Liver (tissue), 9 donors: ENCODE data around the gene GOLT1B. TPM values are rescaled to one million over a fixed set of nuclear protein-coding genes. Genes with fewer than 3 reads are reported as not detected.

Experiments
- DNase-seq: peaks from one replicate; pipeline ENCODE4 v3.0.0-alpha.2; 2017; ENCODE audit warnings: low spot score
- H3K27ac ChIP-seq, 2 donors: one replicate each; pipeline ENCODE4 v1.7.0; 2013; ENCODE audit warnings: inconsistent platforms in 2 of 2, low read length in 2 of 2, control low read depth in 1 of 2, low read depth in 1 of 2, mild to moderate bottlenecking in 1 of 2
- H3K27me3 ChIP-seq, 4 donors: one replicate each; pipeline versions ENCODE4 v1.6.1 to v1.7.0; 2013; ENCODE audit warnings: low read length in 3 of 4, inconsistent platforms in 1 of 4, mild to moderate bottlenecking in 1 of 4, moderate library complexity in 1 of 4; ENCODE audit not compliant: control insufficient read depth in 4 of 4, insufficient read depth in 4 of 4
- H3K36me3 ChIP-seq, 4 donors: one replicate each; pipeline versions ENCODE4 v1.6.1 to v1.7.0; 2013; ENCODE audit warnings: low read length in 3 of 4, mild to moderate bottlenecking in 3 of 4, low read depth in 1 of 4, moderate library complexity in 1 of 4; ENCODE audit not compliant: control insufficient read depth in 4 of 4, insufficient read depth in 3 of 4
- H3K4me1 ChIP-seq, 4 donors: one replicate each; pipeline versions ENCODE4 v1.6.1 to v1.7.0; 2013; ENCODE audit warnings: low read length in 3 of 4, mild to moderate bottlenecking in 3 of 4, moderate library complexity in 1 of 4; ENCODE audit not compliant: control insufficient read depth in 4 of 4, insufficient read depth in 4 of 4
- H3K4me3 ChIP-seq, 3 donors: one replicate each; pipeline versions ENCODE4 v1.6.1 to v1.7.0; 2013; ENCODE audit warnings: low read length in 3 of 3, control low read depth in 1 of 3, low read depth in 1 of 3, mild to moderate bottlenecking in 1 of 3
- H3K9ac ChIP-seq, 2 donors: one replicate each; pipeline ENCODE4 v1.7.0; 2013; ENCODE audit warnings: low read length in 2 of 2, mild to moderate bottlenecking in 2 of 2, moderate library complexity in 2 of 2, control low read depth in 1 of 2, low read depth in 1 of 2
- H3K9me3 ChIP-seq, 4 donors: one replicate each; pipeline versions ENCODE4 v1.6.1 to v1.7.0; 2013; ENCODE audit warnings: low read length in 3 of 4; ENCODE audit not compliant: control insufficient read depth in 4 of 4
- ATF3 ChIP-seq: IDR thresholded peaks from 2 replicates; pipeline ENCODE4 v1.6.1; 2016; ENCODE audit warnings: antibody characterized with exemption
- CTCF ChIP-seq: fragments of 150-350 bp; IDR thresholded peaks from 2 replicates; pipeline ENCODE4 v1.5.1; 2017; ENCODE audit warnings: improper control_type of control experiment, low read depth, low read length; ENCODE audit not compliant: missing input control
- EGR1 ChIP-seq, 2 donors: IDR thresholded peaks; 2 replicates each; pipeline ENCODE4 v1.6.1; 2016 to 2018; ENCODE audit warnings: antibody characterized with exemption in 2 of 2, low read depth in 2 of 2
- FOXA1 ChIP-seq: IDR thresholded peaks from 2 replicates; pipeline ENCODE4 v1.6.1; 2016; ENCODE audit warnings: antibody characterized with exemption
- FOXA2 ChIP-seq: IDR thresholded peaks from 2 replicates; pipeline ENCODE4 v1.6.1; 2016; ENCODE audit warnings: antibody characterized with exemption
- GABPA ChIP-seq, 2 donors: IDR thresholded peaks in 1 of 2; conservative IDR thresholded peaks in 1 of 2; 2 replicates each; pipeline ENCODE4 v1.6.1; 2016; ENCODE audit warnings: antibody characterized with exemption in 2 of 2, mild to moderate bottlenecking in 1 of 2, moderate library complexity in 1 of 2
- HNF4A ChIP-seq, 2 donors: conservative IDR thresholded peaks; 2 replicates each; pipeline ENCODE4 v1.6.1; 2016; ENCODE audit warnings: antibody characterized with exemption in 2 of 2, mild to moderate bottlenecking in 2 of 2
- HNF4G ChIP-seq: IDR thresholded peaks from 2 replicates; pipeline ENCODE4 v1.6.1; 2016; ENCODE audit warnings: antibody characterized with exemption
- MAX ChIP-seq: IDR thresholded peaks from 2 replicates; pipeline ENCODE4 v1.6.1; 2016; ENCODE audit warnings: antibody characterized with exemption
- NR2F2 ChIP-seq: IDR thresholded peaks from 2 replicates; pipeline ENCODE4 v1.6.1; 2016; ENCODE audit warnings: antibody characterized with exemption
- RAD21 ChIP-seq, 2 donors: IDR thresholded peaks; 2 replicates each; pipeline ENCODE4 v1.6.1; 2016; ENCODE audit warnings: antibody characterized with exemption in 2 of 2, mild to moderate bottlenecking in 2 of 2
- RXRA ChIP-seq, 2 donors: IDR thresholded peaks; 2 replicates each; pipeline ENCODE4 v1.6.1; 2017 to 2018; ENCODE audit warnings: antibody characterized with exemption in 2 of 2, mild to moderate bottlenecking in 1 of 2
- SP1 ChIP-seq: IDR thresholded peaks from 2 replicates; pipeline ENCODE4 v1.6.1; 2018; ENCODE audit warnings: antibody characterized with exemption, mild to moderate bottlenecking
- TAF1 ChIP-seq: conservative IDR thresholded peaks from 2 replicates; pipeline ENCODE4 v1.6.1; 2016; ENCODE audit warnings: antibody characterized with exemption, mild to moderate bottlenecking
- YY1 ChIP-seq: IDR thresholded peaks from 2 replicates; pipeline ENCODE4 v1.6.1; 2016; ENCODE audit warnings: antibody characterized with exemption, mild to moderate bottlenecking
- ZBTB33 ChIP-seq: IDR thresholded peaks from 2 replicates; pipeline ENCODE4 v1.6.1; 2016; ENCODE audit warnings: antibody characterized with exemption
- WGBS: extraction: QIAGEN DNeasy Blood & Tissue Kit; methylation state at CpG from one replicate; pipeline ENCODE4 v1.1.7; 2013; 5-methylcytosine and 5-hydroxymethylcytosine counted together
- polyA plus RNA-seq, 2 donors: library from polyadenylated mRNA; stranded (reverse) in 1 of 2; unstranded in 1 of 2; fragments of 200-250 nt in 1 of 2; fragments of >200 nt in 1 of 2; fragmentation: Nextera tagmentation in 1 of 2; extraction: Ambion mirVana in 1 of 2; gene quantifications; one replicate each; pipeline versions ENCODE4 v1.2.1 to v1.2.3, GENCODE V29; 2013 to 2015
- total RNA-seq, 2 donors: library from RNA; depleted of rRNA; stranded (reverse); fragments of >200 nt; gene quantifications; one replicate each; pipeline ENCODE4 v1.2.3, GENCODE V29; 2014
- TF ChIP-seq, protein P1 (sequence below): IDR thresholded peaks from 2 replicates; pipeline ENCODE4 v1.6.1; 2016; ENCODE audit warnings: antibody characterized with exemption, mild to moderate bottlenecking
- donor health status: healthy.
- donor health status: healthy.
- donor health status: healthy.
- donor health status: healthy.
- donor health status: healthy.

The GOLT1B gene
- total and polyA plus RNA-seq, 4 donors = 11.0 to 36.9 (median 17.3) TPM

GRCh38 chr12:21518451-21518850 lies 16.9 kb downstream of the GOLT1B start:
- over 99% methylated on average over 3 of the region's 3 CpGs for WGBS
- TF ChIP-seq CTCF (no peak), TAF1 (no peak), MAX (no peak), NR2F2 (no peak), ATF3 (no peak), YY1 (no peak), RXRA (IDR thresholded peaks at IDR 0.05) (no peak), EGR1 (IDR thresholded peaks at IDR 0.05; ENCODE audit: low read depth in 2 of 2) (no peak), FOXA1 (no peak), FOXA2 (no peak), ZBTB33 (no peak), GABPA (IDR thresholded peaks at IDR 0.05 in 1 of 2, conservative IDR thresholded peaks at IDR 0.05 in 1 of 2) (no peak), RAD21 (IDR thresholded peaks at IDR 0.05) (no peak), HNF4G (no peak), HNF4A (conservative IDR thresholded peaks at IDR 0.05) (no peak), SP1 (no peak)
- TF ChIP-seq, protein P1, sequence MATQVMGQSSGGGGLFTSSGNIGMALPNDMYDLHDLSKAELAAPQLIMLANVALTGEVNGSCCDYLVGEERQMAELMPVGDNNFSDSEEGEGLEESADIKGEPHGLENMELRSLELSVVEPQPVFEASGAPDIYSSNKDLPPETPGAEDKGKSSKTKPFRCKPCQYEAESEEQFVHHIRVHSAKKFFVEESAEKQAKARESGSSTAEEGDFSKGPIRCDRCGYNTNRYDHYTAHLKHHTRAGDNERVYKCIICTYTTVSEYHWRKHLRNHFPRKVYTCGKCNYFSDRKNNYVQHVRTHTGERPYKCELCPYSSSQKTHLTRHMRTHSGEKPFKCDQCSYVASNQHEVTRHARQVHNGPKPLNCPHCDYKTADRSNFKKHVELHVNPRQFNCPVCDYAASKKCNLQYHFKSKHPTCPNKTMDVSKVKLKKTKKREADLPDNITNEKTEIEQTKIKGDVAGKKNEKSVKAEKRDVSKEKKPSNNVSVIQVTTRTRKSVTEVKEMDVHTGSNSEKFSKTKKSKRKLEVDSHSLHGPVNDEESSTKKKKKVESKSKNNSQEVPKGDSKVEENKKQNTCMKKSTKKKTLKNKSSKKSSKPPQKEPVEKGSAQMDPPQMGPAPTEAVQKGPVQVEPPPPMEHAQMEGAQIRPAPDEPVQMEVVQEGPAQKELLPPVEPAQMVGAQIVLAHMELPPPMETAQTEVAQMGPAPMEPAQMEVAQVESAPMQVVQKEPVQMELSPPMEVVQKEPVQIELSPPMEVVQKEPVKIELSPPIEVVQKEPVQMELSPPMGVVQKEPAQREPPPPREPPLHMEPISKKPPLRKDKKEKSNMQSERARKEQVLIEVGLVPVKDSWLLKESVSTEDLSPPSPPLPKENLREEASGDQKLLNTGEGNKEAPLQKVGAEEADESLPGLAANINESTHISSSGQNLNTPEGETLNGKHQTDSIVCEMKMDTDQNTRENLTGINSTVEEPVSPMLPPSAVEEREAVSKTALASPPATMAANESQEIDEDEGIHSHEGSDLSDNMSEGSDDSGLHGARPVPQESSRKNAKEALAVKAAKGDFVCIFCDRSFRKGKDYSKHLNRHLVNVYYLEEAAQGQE = no peak
- peaks cover under 1 to 19% (median 8%) of the 10 kb centered on the region in 4 donors for H3K36me3 ChIP-seq

DNA sequence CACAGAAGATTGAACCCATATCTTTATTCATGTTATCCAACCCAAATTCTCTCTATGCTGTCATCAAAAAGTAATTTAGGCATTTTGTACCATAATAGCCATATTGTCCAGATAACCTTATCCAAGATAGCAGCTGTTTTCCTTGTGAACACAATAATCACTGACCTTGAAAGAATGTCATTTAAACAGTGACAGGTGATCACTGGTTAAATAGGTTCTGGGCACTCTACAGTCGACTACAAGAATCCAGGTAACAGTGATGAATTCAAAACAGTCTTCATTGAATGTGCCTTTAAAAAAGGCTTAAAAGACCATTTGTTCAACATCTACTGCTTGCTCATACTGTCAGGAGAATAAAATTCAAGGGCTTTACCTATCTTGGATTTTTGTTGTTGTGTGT lies 20.0 kb downstream of the GOLT1B start:
- TF ChIP-seq TAF1 = no peak
- TF ChIP-seq MAX = no peak
- TF ChIP-seq ATF3 = no peak
- no peak for TF ChIP-seq SP1
- H3K27ac ChIP-seq = no peak overlapping the region
- 58% methylated on average over 1 of the region's 1 CpG for whole genome bisulfite sequencing
- H3K4me3 ChIP-seq = no peak overlapping the region
- no peak overlapping the region for H3K9ac ChIP-seq
- no peaks in the 10 kb centered on the region for H3K36me3 ChIP-seq
- no peak for DNase-seq
- no peaks in the 10 kb centered on the region for H3K27me3 ChIP-seq
- peaks cover 0 to 3% (median 0%) of the 10 kb centered on the region in 4 donors for H3K9me3 ChIP-seq
- peaks cover 0 to under 1% (median 0%) of the 10 kb centered on the region in 4 donors for H3K4me1 ChIP-seq

More at GRCh38 chr12:21518451-21518850, 16.9 kb downstream of the GOLT1B start:
- Histone ChIP-seq H3K9me3 (no peaks in the 10 kb centered on the region), H3K4me3 (no peak overlapping the region), H3K27me3 (no peaks in the 10 kb centered on the region), H3K27ac (no peak overlapping the region), H3K4me1 (no peaks in the 10 kb centered on the region), H3K9ac (no peak overlapping the region)
- no peak for DNase-seq
